GM21390 (cell line): ENCODE data around the gene BLOC1S4.
"Not testable (repeated sequence)": the region's sequence is repeated elsewhere in the genome, so short reads cannot be mapped to it uniquely, and the experiment has no call there.

ENCODE experiments used
- ATAC-seq: cut with Tn5 transposase; IDR thresholded peaks from one replicate; pipeline ENCODE4 v1.9.1; 2021; ENCODE audit not compliant: unreplicated experiment

Gene BLOC1S4

GRCh38 chr4:6734165-6734786 is 18.3 kb downstream of the BLOC1S4 start:
- no peak for ATAC-seq

- no peak for ATAC-seq
Measured at GRCh38 chr4:6739920-6740319, 23.9 kb downstream of the BLOC1S4 start.

GRCh38 chr4:6740347-6740746 is 24.4 kb downstream of the BLOC1S4 start:
- no peak for ATAC-seq

- ATAC-seq = no peak
Measured at GRCh38 chr4:6742507-6742906, 26.5 kb downstream of the BLOC1S4 start.

GRCh38 chr4:6742989-6743388 is 27.0 kb downstream of the BLOC1S4 start:
- ATAC-seq = no peak

GRCh38 chr4:6746721-6747293 is 30.8 kb downstream of the BLOC1S4 start:
- no peak for ATAC-seq

- ATAC-seq = no peak
Measured at GRCh38 chr4:6747294-6748051, 31.5 kb downstream of the BLOC1S4 start.

GRCh38 chr4:6748286-6748685 is 32.3 kb downstream of the BLOC1S4 start:
- ATAC-seq = no peak

- no peak for ATAC-seq
Measured at GRCh38 chr4:6749340-6750171, 33.6 kb downstream of the BLOC1S4 start.

GRCh38 chr4:6750286-6751221 is 34.6 kb downstream of the BLOC1S4 start:
- no peak for ATAC-seq

GRCh38 chr4:6751611-6752485 is 35.9 kb downstream of the BLOC1S4 start:
- ATAC-seq = no peak

GRCh38 chr4:6752486-6752829 is 36.5 kb downstream of the BLOC1S4 start:
- no peak for ATAC-seq

GRCh38 chr4:6753103-6753560 is 37.2 kb downstream of the BLOC1S4 start:
- no peak for ATAC-seq

- no peak for ATAC-seq
Measured at GRCh38 chr4:6753891-6754290, 37.9 kb downstream of the BLOC1S4 start.

- ATAC-seq = no peak
Measured at GRCh38 chr4:6754481-6755087, 38.6 kb downstream of the BLOC1S4 start.

- ATAC-seq = no peak
Measured at GRCh38 chr4:6755088-6755753, 39.2 kb downstream of the BLOC1S4 start.

GRCh38 chr4:6756345-6756744 is 40.4 kb downstream of the BLOC1S4 start:
- not testable (repeated sequence) for ATAC-seq

- no peak for ATAC-seq
Measured at GRCh38 chr4:6758728-6759127, 42.8 kb downstream of the BLOC1S4 start.
